ENCODE measurements around the gene DST.

Gene DST

GRCh38 chr6:56655249-56655648 is 12.6 kb upstream of the DST start:
- Histone ChIP-seq H3K27me3 (ENCODE audit: insufficient read depth, poor library complexity, severe bottlenecking) (no peaks in the 10 kb centered on the region), H3K27ac (replicated peaks) (no peak overlapping the region), H3K4me3 (replicated peaks; ENCODE audit: insufficient read depth, low read length) (no peak overlapping the region)
- TF ChIP-seq REST (IDR thresholded peaks at IDR 0.05; ENCODE audit: insufficient replicate concordance, low read depth) (no peak), SPI1 (IDR thresholded peaks at IDR 0.05; ENCODE audit: borderline replicate concordance, low read depth) (no peak), POLR2AphosphoS5 (IDR thresholded peaks at IDR 0.05; ENCODE audit: low read depth) (no peak), GABPA (IDR thresholded peaks at IDR 0.05; ENCODE audit: low read depth) (no peak)
- TF ChIP-seq, protein P1, sequence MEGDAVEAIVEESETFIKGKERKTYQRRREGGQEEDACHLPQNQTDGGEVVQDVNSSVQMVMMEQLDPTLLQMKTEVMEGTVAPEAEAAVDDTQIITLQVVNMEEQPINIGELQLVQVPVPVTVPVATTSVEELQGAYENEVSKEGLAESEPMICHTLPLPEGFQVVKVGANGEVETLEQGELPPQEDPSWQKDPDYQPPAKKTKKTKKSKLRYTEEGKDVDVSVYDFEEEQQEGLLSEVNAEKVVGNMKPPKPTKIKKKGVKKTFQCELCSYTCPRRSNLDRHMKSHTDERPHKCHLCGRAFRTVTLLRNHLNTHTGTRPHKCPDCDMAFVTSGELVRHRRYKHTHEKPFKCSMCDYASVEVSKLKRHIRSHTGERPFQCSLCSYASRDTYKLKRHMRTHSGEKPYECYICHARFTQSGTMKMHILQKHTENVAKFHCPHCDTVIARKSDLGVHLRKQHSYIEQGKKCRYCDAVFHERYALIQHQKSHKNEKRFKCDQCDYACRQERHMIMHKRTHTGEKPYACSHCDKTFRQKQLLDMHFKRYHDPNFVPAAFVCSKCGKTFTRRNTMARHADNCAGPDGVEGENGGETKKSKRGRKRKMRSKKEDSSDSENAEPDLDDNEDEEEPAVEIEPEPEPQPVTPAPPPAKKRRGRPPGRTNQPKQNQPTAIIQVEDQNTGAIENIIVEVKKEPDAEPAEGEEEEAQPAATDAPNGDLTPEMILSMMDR (IDR thresholded peaks at IDR 0.05; ENCODE audit: insufficient read depth, low read length), result no peak
- DNase-seq (ENCODE audit: low read depth in 1 of 2, low spot score in 1 of 2), result no peak

- Histone ChIP-seq H3K27ac (replicated peaks) (no peak overlapping the region), H3K4me3 (replicated peaks; ENCODE audit: insufficient read depth, low read length) (no peak overlapping the region), H3K27me3 (ENCODE audit: insufficient read depth, poor library complexity, severe bottlenecking) (no peaks in the 10 kb centered on the region)
- TF ChIP-seq POLR2AphosphoS5 (IDR thresholded peaks at IDR 0.05; ENCODE audit: low read depth) (no peak), SPI1 (IDR thresholded peaks at IDR 0.05; ENCODE audit: borderline replicate concordance, low read depth) (no peak), REST (IDR thresholded peaks at IDR 0.05; ENCODE audit: insufficient replicate concordance, low read depth) (no peak), GABPA (IDR thresholded peaks at IDR 0.05; ENCODE audit: low read depth) (no peak)
- TF ChIP-seq, protein P1 (IDR thresholded peaks at IDR 0.05; ENCODE audit: insufficient read depth, low read length), result no peak
- DNase-seq (ENCODE audit: low read depth in 1 of 2, low spot score in 1 of 2), result no peak
Measured at GRCh38 chr6:56652994-56653393, 10.3 kb upstream of the DST start.

DNA sequence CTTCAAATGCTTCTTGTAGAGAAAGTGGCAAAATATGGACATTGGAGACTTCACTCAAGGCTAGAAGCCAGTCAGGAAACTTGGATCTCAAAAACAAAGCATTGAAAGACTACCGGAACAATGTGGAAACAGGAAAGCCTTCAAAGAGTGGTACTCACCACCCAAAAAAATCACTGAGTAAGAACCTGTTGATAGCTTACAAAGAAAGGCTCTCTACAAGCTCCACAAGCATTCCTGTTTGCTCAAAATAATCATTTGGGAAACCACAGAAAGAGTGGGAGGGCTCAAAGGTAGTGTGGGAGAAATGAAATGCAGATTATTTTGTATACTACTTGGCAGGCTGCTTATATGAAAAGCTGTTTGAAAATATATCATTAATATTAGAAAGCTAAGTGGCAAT is 9.5 kb upstream of the DST start:
- DNase-seq (ENCODE audit: low read depth in 1 of 2, low spot score in 1 of 2), result no peak
- Histone ChIP-seq H3K27ac (replicated peaks) (no peak overlapping the region), H3K27me3 (ENCODE audit: insufficient read depth, poor library complexity, severe bottlenecking) (no peaks in the 10 kb centered on the region), H3K4me3 (replicated peaks; ENCODE audit: insufficient read depth, low read length) (no peak overlapping the region)
- TF ChIP-seq GABPA (IDR thresholded peaks at IDR 0.05; ENCODE audit: low read depth) (no peak), REST (IDR thresholded peaks at IDR 0.05; ENCODE audit: insufficient replicate concordance, low read depth) (no peak), SPI1 (IDR thresholded peaks at IDR 0.05; ENCODE audit: borderline replicate concordance, low read depth) (no peak), POLR2AphosphoS5 (IDR thresholded peaks at IDR 0.05; ENCODE audit: low read depth) (no peak)
- TF ChIP-seq, protein P1 (IDR thresholded peaks at IDR 0.05; ENCODE audit: insufficient read depth, low read length), result no peak
